Ascending aorta (tissue), 2 donors: ENCODE measurements around the gene OSCP1. TPM values are rescaled to one million over a fixed set of nuclear protein-coding genes. Genes with fewer than 3 reads are reported as not detected.

ENCODE experiments used
- DNase-seq, 2 donors: peaks; one replicate each; pipeline ENCODE4 v3.0.0-alpha.2; 2019; ENCODE audit warnings: low spot score in 2 of 2
- H3K27ac ChIP-seq, 2 donors: fragments of 200-600 bp; sonication (generic); one replicate each; pipeline ENCODE4 v1.5.1; 2016 to 2017; ENCODE audit warnings: mild to moderate bottlenecking in 1 of 2
- H3K27me3 ChIP-seq: fragments of 200-600 bp; sonication (generic); one replicate; pipeline ENCODE4 v1.5.1; 2017
- H3K36me3 ChIP-seq, 2 donors: fragments of 200-600 bp; sonication (generic); one replicate each; pipeline ENCODE4 v1.5.1; 2016
- H3K4me1 ChIP-seq, 2 donors: fragments of 200-600 bp; sonication (generic); one replicate each; pipeline ENCODE4 v1.5.1; 2016 to 2017; ENCODE audit warnings: mild to moderate bottlenecking in 1 of 2
- H3K4me3 ChIP-seq, 2 donors: fragments of 200-600 bp; sonication (generic); one replicate each; pipeline ENCODE4 v1.5.1; 2016 to 2017; ENCODE audit warnings: mild to moderate bottlenecking in 1 of 2
- H3K9me3 ChIP-seq, 2 donors: fragments of 200-600 bp; sonication (generic); one replicate each; pipeline ENCODE4 v1.5.1; 2016
- CTCF ChIP-seq, 3 experiments: fragments of 200-600 bp in 2 of 3; fragments of 450-650 bp in 1 of 3; sonication (generic) in 2 of 3; IDR thresholded peaks; one replicate each; pipeline ENCODE4 v1.5.1; 2016 to 2019; ENCODE audit warnings: antibody characterized with exemption in 3 of 3, mild to moderate bottlenecking in 1 of 3, moderate library complexity in 1 of 3
- intact Hi-C: fragments of 100-400 bp; cut with DNase I; formaldehyde crosslinking; loops from one replicate; pipeline ENCODE4 v1.15.1; 2023
- total RNA-seq: library from RNA; depleted of rRNA; stranded (reverse); fragments of >200 nt; gene quantifications from one replicate; pipeline ENCODE4 v1.1.0, GENCODE V29; 2016

Gene OSCP1
- total RNA-seq, 1 donor from 2014 or later, result 10.6 TPM

GRCh38 chr1:36475910-36476604 lies 25.8 kb upstream of the OSCP1 start:
- Histone ChIP-seq H3K4me3 (no peak overlapping the region), H3K4me1 (no peaks in the 10 kb centered on the region), H3K36me3 (no peaks in the 10 kb centered on the region), H3K27ac (no peak overlapping the region), H3K9me3 (no peaks in the 10 kb centered on the region), H3K27me3 (no peaks in the 10 kb centered on the region)
- DNase-seq, result no peak
- TF ChIP-seq CTCF (IDR thresholded peaks at IDR 0.05), result no peak
- intact Hi-C loops, result no loop called here

GRCh38 chr1:36475341-36475740 lies 25.1 kb upstream of the OSCP1 start:
- TF ChIP-seq CTCF (IDR thresholded peaks at IDR 0.05), result no peak
- Histone ChIP-seq H3K4me1 (no peaks in the 10 kb centered on the region), H3K4me3 (no peak overlapping the region), H3K36me3 (no peaks in the 10 kb centered on the region), H3K9me3 (no peaks in the 10 kb centered on the region), H3K27me3 (no peaks in the 10 kb centered on the region), H3K27ac (no peak overlapping the region)
- no peak for DNase-seq
- intact Hi-C loops, result no loop called here

- H3K36me3 ChIP-seq, result no peaks in the 10 kb centered on the region
- no peak for DNase-seq
- no peak overlapping the region for H3K4me3 ChIP-seq
- intact Hi-C loops, result no loop called here
- no peak overlapping the region for H3K27ac ChIP-seq
- no peaks in the 10 kb centered on the region for H3K4me1 ChIP-seq
- no peaks in the 10 kb centered on the region for H3K9me3 ChIP-seq
- TF ChIP-seq CTCF (IDR thresholded peaks at IDR 0.05), result no peak
- H3K27me3 ChIP-seq, result no peaks in the 10 kb centered on the region
These were observed 22.4 kb upstream of the OSCP1 start for GRCh38 chr1:36472656-36473055.

- Histone ChIP-seq H3K27ac (no peak overlapping the region), H3K9me3 (no peaks in the 10 kb centered on the region), H3K36me3 (no peaks in the 10 kb centered on the region), H3K4me1 (no peaks in the 10 kb centered on the region), H3K4me3 (no peak overlapping the region), H3K27me3 (no peaks in the 10 kb centered on the region)
- no peak for TF ChIP-seq CTCF (IDR thresholded peaks at IDR 0.05)
- DNase-seq, result no peak
- intact Hi-C loops, result no loop called here
These were observed 21.8 kb upstream of the OSCP1 start for GRCh38 chr1:36471830-36472641.

- no peak overlapping the region for H3K4me3 ChIP-seq
- H3K9me3 ChIP-seq, result no peaks in the 10 kb centered on the region
- intact Hi-C loops, result no loop called here
- H3K27ac ChIP-seq, result no peak overlapping the region
- DNase-seq, result no peak
- no peak for TF ChIP-seq CTCF (IDR thresholded peaks at IDR 0.05)
- H3K27me3 ChIP-seq, result no peaks in the 10 kb centered on the region
- no peaks in the 10 kb centered on the region for H3K4me1 ChIP-seq
- H3K36me3 ChIP-seq, result no peaks in the 10 kb centered on the region
These were observed 18.9 kb upstream of the OSCP1 start for GRCh38 chr1:36469163-36469562.
